GM23338 (cell line): ENCODE measurements around the gene CPSF4.

ENCODE experiments used
- CTCF ChIP-seq, 2 experiments: fragments of 200-600 bp in 1 of 2; sonication (generic) in 1 of 2; conservative IDR thresholded peaks; 2 replicates each; pipeline versions ENCODE4 v1.5.1 to v1.6.1; 2016 to 2017; ENCODE audit warnings: antibody characterized with exemption in 2 of 2, low read depth in 2 of 2, mild to moderate bottlenecking in 2 of 2, moderate library complexity in 1 of 2
- EZH2 ChIP-seq: fragments of 200-600 bp; sonication (generic); IDR thresholded peaks from one replicate; pipeline ENCODE4 v1.8.0; 2017; ENCODE audit warnings: antibody characterized with exemption, mild to moderate bottlenecking, low read depth; ENCODE audit not compliant: unreplicated experiment
- EZH2phosphoT487 ChIP-seq: fragments of 200-600 bp; sonication (generic); IDR thresholded peaks from one replicate; pipeline ENCODE4 v1.8.1; 2018; ENCODE audit warnings: antibody characterized with exemption; ENCODE audit not compliant: unreplicated experiment
- POLR2AphosphoS5 ChIP-seq: IDR thresholded peaks from 2 replicates; pipeline ENCODE4 v1.6.1; 2016; ENCODE audit warnings: antibody characterized with exemption, low read depth

- no peak for TF ChIP-seq CTCF (conservative IDR thresholded peaks at IDR 0.05; ENCODE audit: low read depth in 2 of 2)
- TF ChIP-seq EZH2 = no peak
- no peak for TF ChIP-seq EZH2phosphoT487
- TF ChIP-seq POLR2AphosphoS5 = no peak
Observed at GRCh38 chr7:99473315-99473596, 34.5 kb downstream of the CPSF4 start.
